ENCODE results near the gene MCAM. TPM values are rescaled to one million over a fixed set of nuclear protein-coding genes. Genes with fewer than 3 reads are reported as not detected.

MCAM gene
- total RNA-seq, 1 donor from 2014 or later: 10.6 TPM

DNA sequence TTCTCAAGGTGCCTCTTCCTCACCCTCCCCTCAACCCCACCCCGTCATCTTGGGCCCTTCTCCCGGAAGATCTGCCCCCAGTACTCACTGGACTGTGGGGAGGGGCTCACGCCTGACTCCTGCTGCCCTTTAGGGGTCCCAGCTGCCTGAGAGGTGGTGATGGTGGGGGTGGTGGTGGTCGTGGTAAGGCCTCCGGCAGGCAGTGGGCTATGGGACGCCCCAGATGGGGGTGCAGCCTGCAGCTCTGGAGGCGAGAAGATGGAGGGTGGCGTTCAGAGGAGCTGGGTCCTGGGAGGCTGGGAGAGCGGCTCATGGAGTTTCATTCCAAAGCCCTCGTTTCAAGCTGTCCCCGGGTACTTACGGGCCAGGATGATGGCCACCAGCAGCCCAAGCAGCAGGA lies 28.8 kb upstream of the MCAM start:
- no peak for DNase-seq

GRCh38 chr11:119344291-119345010 lies 27.5 kb upstream of the MCAM start:
- DNase-seq: no peak

DNA sequence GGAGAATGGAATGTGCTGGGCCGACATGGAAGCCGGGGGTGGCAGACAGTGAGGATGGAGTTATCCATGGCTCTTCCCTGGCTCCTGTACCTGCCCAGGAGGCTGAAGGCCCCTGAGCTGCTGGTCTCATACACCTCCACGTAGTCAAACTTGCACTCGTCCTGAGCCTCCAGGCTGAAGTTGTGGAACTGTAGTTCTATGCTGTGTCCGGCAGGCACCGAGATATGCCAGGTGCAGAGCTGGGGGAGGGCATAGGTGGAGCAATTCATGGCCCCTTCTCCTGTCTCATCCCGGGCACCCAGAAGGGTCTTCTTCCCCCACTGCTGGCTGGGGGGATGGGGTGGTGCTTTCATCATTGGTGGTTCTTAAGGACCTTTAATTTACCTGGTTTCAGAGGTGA lies 26.8 kb upstream of the MCAM start:
- DNase-seq: no peak

GRCh38 chr11:119342362-119343130 lies 25.6 kb upstream of the MCAM start:
- no peak for DNase-seq

- no peak for DNase-seq
Measured at GRCh38 chr11:119342023-119342300, 25.0 kb upstream of the MCAM start.

GRCh38 chr11:119341222-119342022 lies 24.5 kb upstream of the MCAM start:
- DNase-seq: no peak

GRCh38 chr11:119340335-119341221 lies 23.6 kb upstream of the MCAM start, which contains the start of gene C1QTNF5:
TSS of gene C1QTNF5 (minus strand) at chr11:119340883. CDS start at chr11:119340397, 486 bp downstream.
- DNase-seq: no peak

GRCh38 chr11:119339589-119340334 lies 22.8 kb upstream of the MCAM start:
- no peak for DNase-seq

GRCh38 chr11:119338965-119339588 lies 22.1 kb upstream of the MCAM start:
- DNase-seq: no peak

DNA sequence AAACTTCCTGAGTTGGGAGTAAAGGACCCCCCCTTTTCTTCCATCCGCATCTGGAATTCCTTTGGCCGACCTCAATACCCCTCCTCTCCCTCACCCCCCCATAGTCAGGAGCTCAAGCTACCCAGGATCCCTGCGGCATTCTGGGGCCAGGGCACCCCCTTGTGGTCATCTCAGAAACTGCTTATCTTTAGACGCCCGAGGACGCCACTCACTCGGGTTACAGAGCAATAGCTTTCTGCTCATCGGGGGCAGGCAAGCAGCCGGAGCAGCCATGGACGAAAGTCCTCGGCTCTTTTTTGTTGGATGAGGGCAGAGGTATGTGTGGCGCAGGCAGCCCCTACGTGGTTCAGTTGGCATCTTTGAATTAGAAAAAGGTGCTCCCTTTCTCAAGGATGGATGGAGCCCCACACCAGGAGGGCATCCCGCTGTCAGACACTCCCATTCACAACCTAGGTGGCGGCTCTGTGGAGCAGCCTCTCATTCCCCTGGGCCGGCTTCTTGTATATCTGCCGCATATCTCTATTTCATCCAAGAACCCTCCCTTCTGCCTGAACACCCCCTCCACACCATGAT lies 21.5 kb upstream of the MCAM start:
- peak; percentile 69 for DNase-seq

GRCh38 chr11:119337581-119338317 lies 20.8 kb upstream of the MCAM start:
- no peak for DNase-seq

DNA sequence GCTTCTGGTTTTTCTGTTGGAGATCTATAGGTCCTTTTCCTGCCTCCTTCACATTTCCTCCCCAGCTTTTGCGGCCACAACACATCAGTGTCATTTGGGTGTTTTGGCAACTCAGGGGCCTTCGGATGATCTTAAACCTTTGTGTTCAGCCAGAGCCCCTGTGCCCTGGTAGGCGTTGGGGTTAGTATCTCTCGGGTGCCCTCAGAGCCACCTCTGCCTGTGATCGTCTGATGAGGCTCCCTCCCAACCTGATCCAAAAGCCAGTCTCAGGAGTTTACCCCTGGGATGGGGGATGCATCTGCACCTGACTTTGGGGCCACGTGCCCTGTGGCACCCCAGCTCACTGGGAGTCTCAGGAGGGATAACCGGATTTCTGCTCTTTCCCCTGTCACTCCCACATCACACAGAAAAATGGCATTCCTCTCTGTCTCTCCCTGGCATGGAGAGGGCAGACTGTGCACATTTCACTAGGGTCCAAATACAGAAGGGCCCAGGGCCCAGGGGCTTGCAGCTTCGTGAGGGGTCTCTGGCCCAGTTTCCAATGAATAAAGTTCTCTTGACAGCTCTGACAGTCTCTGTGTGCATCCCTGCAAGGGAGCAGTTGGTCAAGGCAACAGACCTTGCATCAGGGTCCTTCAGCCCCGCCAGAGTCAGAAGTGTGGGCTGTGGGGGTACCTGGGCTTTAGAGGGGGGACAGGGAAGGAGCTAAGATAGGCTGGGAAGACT lies 20.0 kb upstream of the MCAM start:
- DNase-seq: no peak

DNA sequence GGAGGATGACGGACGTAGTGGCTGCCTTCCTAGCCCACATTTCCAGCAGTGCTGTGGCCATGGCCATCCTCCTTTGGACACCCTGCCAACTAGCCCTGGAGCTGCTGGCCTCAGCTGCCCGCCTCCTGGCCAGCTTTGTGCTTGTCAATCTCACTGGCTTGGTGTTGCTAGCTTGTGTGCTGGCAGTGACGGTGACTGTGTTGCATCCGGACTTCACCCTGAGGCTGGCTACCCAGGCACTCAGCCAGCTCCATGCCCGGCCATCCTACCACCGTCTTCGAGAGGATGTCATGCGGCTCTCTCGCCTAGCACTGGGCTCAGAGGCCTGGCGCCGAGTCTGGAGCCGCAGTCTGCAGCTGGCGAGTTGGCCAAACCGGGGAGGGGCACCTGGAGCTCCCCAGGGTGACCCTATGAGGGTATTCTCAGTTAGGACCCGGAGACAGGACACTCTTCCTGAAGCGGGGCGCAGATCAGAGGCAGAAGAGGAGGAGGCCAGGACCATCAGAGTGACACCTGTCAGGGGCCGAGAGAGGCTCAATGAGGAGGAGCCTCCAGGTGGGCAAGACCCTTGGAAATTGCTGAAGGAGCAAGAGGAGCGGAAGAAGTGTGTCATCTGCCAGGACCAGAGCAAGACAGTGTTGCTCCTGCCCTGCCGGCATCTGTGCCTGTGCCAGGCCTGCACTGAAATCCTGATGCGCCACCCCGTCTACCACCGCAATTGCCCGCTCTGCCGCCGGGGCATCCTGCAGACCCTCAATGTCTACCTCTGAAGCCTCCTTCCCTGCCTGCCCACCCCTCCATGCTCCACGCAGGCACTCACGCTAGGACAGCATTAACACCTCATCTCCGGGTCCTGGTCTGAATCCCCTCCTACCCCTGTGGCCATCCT lies 19.0 kb upstream of the MCAM start:
- no peak for DNase-seq

DNA sequence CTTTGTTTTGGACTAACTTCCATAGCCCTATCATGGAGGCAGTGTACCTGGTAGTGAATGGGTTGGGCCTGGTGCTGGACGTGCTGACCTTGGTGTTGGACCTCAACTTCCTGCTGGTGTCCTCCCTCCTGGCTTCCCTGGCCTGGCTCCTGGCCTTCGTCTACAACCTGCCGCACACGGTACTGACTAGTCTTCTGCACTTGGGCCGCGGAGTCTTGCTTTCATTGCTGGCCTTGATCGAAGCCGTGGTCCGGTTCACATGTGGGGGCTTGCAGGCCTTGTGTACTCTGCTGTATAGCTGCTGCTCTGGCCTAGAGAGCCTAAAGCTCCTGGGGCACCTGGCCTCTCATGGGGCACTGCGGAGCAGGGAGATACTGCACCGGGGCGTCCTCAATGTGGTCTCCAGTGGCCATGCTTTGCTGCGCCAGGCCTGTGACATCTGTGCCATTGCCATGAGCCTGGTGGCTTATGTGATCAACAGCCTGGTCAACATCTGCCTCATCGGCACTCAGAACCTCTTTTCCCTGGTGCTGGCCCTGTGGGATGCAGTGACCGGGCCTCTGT lies 18.2 kb upstream of the MCAM start:
- no peak for DNase-seq

GRCh38 chr11:119334174-119334930 lies 17.4 kb upstream of the MCAM start, which contains the start of gene RNF26:
TSS of gene RNF26 (plus strand) at chr11:119334527. CDS start at chr11:119335123, 596 bp downstream.
- peak; percentile 93 for DNase-seq

DNA sequence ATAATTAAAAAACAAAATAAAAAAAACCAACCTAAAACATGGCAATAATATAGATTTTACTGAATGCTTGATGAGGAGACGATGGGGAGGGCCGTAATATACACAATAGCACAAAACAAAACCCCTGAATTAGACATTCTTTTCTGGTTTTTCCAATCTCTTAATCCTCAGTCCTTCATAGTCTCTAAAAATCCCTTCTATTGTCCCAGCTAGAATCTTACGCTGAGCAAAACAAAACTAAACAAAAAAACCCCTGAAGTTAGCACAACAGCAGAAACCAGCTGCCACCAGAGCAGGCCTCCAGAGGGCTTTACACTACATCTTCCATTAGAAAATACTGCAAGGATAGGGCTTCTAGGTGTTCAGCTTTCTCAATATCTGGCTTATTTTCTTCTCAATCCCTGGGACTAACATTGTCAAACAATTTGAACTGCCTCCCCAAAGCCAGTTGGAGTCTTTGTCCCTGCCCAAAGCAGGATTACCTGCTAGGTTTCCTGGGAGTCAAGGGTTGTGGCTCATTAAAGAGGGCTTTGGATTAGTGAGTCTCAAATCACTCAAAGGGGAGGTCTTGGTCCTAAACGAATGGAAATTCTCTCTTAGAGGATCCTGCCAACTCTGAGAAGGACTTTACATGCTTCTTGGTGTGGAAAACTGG lies 15.3 kb upstream of the MCAM start:
- no peak for DNase-seq

Measured in occipital lobe (tissue), 2 donors.